DMS53 (cell line): Measurements from ENCODE around the gene PTH.

Experiments
- DNase-seq: peaks from one replicate; lab custom pipeline; 2025; lab: John Stamatoyannopoulos, UW

PTH gene

GRCh38 chr11:13495929-13496328 is at the start of gene PTH:
PTH (minus strand) TSS chr11:13495997; CDS start chr11:13492855, 3,142 bp downstream.
- no peak for DNase-seq

DNA sequence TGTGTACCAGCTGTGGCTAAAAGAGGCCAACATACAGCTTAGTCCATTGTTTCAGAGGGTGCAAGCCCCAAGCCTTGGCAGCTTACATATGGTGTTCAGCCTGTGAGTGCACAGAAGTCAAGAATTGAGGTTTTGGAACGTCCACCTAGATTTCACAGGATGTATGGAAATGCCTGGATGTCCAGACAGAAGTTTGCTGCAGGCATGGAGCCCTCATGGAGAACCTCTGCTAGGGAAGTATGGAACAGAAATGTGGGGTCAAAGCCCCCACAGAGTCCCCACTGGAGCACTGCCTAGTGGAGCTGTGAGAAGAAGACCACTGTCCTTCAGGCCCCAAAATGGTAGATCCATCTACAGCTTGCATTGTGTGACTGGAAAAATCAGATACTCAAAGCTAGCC is 42.2 kb upstream of the PTH start:
- DNase-seq = peak; percentile 20

GRCh38 chr11:13535819-13536218 is 40.0 kb upstream of the PTH start:
- peak; percentile 20 for DNase-seq

DNA sequence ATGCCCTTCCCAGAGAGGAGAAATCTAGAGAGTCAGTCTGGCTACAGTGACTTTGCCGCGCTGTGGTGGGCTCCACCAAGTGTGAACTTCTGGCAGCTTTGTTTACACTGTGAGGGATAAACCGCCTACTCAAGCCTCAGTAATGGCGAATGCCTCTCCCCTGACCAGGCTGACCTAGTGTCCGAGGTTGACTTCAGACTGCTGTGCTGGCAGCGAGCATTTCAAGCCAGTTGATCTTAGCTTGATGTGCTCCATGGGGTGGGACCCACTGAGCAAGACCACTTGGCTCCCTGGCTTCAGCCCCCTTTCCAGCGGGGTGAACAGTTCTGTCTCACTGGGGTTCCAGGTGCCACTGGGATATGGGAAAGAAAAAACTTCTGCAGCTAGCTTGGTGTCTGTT is 38.6 kb upstream of the PTH start:
- no peak for DNase-seq

DNA sequence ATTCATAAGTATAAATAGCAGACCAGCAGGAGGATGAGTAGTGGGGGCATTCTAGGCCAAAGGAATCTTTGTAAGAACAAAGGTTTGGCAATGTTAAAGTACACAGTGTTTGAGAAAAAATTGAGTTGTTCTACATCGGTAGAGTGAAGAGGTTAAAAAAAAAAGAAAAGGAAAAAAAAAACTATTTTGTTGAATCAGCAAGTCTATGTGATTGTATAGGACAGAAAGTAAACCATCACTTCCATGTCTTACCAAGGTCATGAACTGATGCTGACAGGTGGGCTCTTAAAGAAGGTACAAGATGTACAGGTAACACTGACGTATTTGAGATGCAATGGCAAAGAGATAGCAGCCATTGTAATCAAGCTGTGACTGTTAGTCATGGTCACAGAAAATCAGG is 29.5 kb upstream of the PTH start:
- DNase-seq = no peak

- no peak for DNase-seq
These were observed 7.6 kb upstream of the PTH start for GRCh38 chr11:13503393-13503792.

- no peak for DNase-seq
These were observed 6.7 kb upstream of the PTH start for GRCh38 chr11:13502492-13502891.

- no peak for DNase-seq
These were observed 1.7 kb downstream of the PTH start for GRCh38 chr11:13494051-13494450.

DNA sequence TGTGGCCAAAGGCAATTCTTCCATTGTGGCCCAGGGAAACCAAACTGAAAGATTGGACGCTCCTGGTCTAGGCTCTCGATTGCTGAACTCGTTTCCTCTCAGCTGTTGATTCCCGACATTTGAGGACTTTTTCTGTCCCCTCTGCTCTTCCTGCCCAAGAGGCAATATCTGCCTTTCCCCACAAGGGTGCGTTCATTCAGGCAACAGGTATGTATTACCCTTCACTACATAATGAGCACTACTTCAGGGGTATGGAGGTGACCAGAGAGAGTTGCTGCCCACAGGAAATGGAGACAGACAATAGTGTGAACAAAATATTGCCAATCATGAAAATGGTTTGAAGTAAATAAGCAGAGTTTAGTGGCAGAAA is 8.2 kb downstream of the PTH start:
- peak; percentile 91 for DNase-seq

DNA sequence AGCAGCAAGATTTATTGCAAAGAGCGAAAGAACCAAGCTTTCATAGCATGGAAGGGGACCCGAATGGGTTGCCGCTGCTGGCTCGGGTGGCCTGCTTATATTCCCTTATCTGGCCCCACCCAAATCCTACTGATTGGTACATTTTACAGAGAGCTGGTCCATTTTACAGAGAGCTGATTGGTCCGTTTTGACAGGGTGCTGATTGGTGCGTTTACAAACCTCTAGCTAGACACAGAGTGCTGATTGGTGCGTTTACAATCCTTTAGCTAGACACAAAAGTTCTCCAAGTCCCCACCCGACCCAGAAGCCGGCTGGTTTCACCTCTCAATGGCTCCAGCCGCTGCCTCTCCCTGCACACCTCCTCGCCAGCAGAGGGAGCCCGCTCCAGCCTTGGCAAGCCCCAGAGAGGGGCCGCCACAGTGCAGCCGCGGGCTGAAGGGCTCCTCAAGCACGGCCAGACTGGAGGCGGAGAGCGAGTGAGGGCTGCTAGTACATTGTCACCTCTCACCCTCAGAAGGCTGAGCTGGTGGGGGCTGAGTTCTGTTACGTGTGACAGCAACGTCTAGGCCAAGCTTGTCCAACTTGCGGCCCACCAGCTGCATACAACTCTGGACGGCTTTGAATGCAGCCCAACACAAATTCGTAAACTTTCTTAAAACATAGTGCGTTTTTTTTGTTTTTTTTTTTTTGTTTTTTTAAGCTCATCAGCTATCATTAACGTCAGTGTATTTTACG is 8.7 kb downstream of the PTH start:
- peak; percentile 93 for DNase-seq

DNA sequence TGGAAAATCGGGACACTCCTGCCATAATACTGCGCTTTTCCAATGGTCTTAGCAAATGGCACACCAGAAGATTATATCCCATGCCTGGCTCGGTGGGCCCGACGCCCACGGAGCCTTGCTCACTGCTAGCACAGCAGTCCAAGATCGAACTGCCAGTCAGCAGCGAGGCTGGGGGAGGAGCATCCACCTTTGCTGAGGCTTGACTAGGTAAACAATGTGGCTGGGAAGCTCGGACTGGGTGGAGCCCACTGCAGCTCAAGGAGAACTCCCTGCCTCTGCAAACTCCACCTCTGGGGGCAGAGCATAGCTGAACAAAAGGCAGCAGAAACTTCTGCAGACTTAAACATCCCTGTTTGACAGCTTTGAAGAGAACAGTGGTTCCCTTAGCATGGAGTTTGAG is 15.6 kb downstream of the PTH start:
- peak; percentile 77 for DNase-seq

DNA sequence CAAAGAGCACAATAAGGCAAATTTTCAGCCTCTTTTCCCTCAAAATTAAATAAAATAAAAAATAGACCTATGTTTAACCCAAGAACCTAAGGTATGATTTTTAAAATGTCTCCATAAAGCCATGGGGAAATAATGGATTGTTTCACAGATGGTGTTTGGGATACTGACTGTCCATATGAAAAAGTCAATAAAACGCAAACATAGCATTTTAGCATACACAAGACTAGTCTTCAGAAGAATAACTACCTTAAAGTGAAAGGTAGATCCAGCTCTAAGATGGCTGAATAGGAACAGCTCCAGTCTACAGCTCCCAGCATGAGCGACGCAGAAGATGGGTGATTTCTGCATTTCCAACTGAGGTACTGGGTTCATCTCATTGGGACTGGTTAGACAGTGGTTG is 16.1 kb downstream of the PTH start:
- no peak for DNase-seq

DNA sequence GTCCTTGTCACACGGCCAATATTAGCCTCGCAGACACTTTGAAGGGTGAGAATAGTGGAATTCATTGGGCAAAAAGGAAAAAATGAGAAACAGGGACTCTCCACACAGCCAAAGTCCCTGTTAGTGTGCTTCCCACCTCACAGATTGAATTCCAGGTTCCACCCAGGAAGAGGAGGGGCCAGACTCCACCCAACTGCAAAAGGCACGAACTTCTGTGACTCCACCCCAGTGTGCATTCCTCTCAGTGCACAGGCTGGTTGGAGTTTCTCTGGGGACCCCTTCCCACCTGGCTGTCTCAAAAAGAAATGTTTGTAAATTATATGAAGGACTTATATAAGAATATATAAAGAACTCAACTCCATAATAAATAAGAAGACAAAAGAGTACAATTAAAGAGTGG is 20.7 kb downstream of the PTH start:
- DNase-seq = no peak

DNA sequence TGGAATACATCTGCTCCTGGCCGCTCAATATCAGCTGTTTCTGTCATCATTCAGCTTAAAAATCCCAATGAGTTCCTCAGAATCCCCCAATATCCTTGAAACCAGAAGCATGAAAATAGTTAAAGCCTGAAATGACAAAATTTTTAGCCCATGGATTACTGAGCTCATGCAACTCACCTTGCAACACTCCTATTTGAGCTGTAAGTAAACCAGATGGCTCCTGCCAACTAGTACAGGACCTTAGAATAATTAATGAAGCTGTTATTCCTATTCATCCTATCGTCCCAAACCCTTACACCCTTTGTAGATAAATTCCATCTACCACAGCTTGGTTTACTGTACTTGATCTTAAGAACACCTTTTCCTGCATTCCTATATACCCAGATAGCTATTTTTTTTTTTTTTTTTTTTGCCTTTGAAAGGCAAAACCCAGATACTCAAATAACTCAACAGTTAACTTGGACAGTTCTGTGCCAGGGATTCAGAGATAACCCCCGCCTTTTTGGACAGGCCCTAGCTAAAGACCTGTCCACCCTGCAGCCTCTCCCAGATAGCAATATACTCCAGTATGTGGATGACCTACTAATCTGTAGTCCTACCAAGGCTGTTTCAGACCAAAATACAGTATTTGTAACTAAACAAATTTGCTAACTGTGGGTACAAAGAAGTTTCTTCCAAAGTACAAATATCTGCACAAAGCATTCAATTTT is 22.6 kb downstream of the PTH start:
- DNase-seq = no peak

DNA sequence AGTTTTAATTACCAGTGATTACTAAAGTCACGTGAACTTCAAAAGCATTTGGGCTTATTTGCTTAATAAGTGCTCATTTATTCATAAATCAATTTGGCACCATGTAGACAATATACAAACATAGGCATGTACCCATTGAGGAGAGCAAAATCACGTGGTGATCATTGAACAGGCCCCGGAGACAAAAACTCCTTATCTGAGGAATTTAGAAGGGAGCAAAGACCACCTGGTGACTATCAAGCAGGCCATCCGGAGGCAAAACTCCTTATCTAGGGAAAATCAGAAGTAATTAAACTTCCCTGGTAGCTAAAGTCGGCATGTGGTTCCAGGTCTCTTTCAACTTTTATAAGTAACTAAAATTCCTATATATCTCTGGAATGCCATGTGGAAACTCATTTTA is 27.0 kb downstream of the PTH start:
- DNase-seq = no peak

GRCh38 chr11:13465909-13466371 is 29.9 kb downstream of the PTH start:
- DNase-seq = peak; percentile 77

GRCh38 chr11:13463779-13464290 is 32.0 kb downstream of the PTH start:
- DNase-seq = no peak

DNA sequence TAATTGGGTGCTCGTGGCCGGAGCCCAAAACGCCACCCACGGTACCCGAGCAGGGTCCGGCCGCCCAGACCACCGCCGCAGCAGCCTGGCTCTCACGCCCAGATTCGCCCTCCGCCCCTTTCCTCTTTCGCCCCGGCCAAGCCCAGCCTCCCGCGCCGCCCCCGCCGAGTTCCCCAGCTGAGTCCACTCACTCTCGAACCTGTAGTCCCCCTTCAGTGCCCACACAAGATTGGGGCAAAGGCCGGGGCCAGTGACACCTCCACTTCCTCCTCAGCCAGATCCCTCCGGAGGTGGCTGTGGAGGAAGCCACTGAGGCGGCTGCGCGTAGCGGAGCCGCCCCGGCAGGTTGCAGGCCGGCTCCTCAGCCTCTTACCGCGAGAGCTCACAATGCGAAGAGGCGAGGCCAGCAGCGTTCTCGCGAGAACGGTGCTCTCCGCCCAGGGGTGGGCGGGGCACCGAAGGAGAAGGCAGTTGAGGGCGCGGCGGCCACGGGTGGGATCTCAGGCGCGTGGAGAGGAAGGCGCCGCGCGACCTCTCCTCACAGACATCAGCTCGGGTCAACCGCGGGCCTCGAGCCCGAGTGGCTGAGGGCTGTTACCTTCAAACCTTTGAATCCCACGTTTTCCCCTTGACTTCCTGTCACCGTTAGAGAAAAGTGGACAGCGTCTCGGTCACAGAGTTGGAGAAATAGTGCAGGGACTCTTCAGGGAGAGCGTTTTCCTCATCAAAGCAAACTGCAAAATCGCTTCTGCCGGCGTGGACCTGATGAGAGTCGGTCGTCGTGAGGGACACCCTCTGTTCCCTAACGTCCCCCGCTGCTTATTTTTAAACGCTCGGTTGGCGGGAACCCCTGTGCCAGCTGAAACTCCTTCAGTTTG is 32.7 kb downstream of the PTH start, which contains the start of gene BTBD10:
BTBD10 (minus strand) TSS at position 322 of the 878 bp plus-strand sequence. CDS start 18,098 bp downstream, outside the sequence.
- peak; percentile 99 for DNase-seq

GRCh38 chr11:13462311-13462900 is 33.4 kb downstream of the PTH start:
- peak; percentile 78 for DNase-seq

DNA sequence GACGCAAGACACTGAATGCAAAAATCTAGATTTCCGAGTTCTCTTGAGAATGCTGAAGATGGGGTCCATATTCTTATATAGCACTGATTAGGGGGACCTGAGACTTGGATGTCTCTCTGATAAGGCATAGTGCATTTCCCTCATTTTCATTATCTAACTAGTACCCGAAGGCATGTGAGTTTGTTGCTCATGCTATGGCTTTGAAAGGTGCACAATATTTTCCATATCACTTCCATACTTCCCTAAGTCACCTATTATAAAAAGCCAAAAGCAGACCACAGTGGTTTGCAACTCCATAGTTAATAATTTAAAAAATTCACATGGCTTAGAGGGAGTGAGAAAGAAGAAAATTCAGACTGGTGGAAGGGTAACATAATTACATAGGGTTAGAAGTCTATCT is 34.5 kb downstream of the PTH start:
- DNase-seq = no peak

DNA sequence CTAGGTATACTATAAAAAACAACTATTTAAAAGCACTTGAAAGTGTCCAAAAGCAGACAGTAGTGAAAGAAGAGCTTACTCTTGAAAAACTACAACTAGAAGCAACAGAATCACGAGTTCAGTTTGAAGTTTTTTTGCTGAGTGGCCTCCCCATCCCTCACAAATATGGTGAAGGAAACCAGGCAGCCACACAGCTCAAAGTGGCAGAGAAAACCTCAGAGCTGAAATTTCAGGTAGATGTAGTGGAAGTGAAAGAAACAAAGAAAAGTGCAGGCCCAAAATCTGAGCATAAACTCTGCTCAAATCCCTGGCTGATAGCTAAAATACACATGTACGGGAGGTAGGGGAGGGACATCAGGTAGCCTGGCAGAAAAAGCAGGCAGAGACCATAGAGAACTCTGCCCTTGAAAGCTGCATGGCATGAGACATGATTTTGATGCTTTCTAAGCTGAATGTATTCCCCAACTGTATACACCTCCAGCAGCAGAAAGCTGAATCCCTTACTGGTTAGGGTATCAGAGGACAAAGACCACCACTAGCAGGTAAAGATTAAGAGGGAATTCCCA is 44.9 kb downstream of the PTH start:
- DNase-seq = no peak

DNA sequence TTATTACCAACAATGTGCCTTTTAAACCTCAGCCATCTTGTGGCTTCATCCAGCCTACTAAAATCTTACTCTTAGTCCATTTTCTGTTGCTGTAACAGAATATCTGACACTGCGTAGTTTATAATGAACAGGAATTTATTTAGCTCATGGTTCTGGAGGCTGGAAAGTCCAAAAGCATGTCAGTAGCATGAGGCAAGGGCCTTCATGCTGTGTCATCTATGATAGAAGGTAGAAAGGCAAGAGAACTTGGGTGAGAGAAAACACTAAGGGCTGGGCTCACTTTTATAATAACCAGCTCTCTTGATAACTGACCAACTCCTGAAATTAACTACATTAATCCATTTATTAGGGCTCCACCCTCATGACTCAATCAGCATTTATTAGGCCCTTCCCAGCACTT is 46.3 kb downstream of the PTH start:
- DNase-seq = no peak
